ENCODE data around the gene TSPAN17.
"Not testable (repeated sequence)": the region's sequence is repeated elsewhere in the genome, so short reads cannot be mapped to it uniquely, and the experiment has no call there.

TSPAN17 gene

GRCh38 chr5:176692839-176693476 is 45.7 kb downstream of the TSPAN17 start:
- Histone ChIP-seq H3K9ac (ENCODE audit: low read length) (no peak overlapping the region), H3K4me1 (ENCODE audit: control insufficient read depth, low read depth, low read length) (peaks cover 34% of the 10 kb centered on the region), H3K27ac (ENCODE audit: low read length) (no peak overlapping the region), H3K27me3 (ENCODE audit: control insufficient read depth, insufficient read depth, low read length) (no peaks in the 10 kb centered on the region), H3K4me3 (ENCODE audit: low read length) (no peak overlapping the region), H3K36me3 (ENCODE audit: control insufficient read depth, low read depth, low read length) (no peaks in the 10 kb centered on the region), H3K9me3 (ENCODE audit: control insufficient read depth, low read depth, low read length) (no peaks in the 10 kb centered on the region)

GRCh38 chr5:176693477-176693851 is 46.2 kb downstream of the TSPAN17 start:
- no peak overlapping the region for H3K27ac ChIP-seq (ENCODE audit: low read length)
- no peak overlapping the region for H3K4me3 ChIP-seq (ENCODE audit: low read length)
- peaks cover 33% of the 10 kb centered on the region for H3K4me1 ChIP-seq (ENCODE audit: control insufficient read depth, low read depth, low read length)
- H3K9ac ChIP-seq (ENCODE audit: low read length): no peak overlapping the region
- no peaks in the 10 kb centered on the region for H3K9me3 ChIP-seq (ENCODE audit: control insufficient read depth, low read depth, low read length)
- no peaks in the 10 kb centered on the region for H3K27me3 ChIP-seq (ENCODE audit: control insufficient read depth, insufficient read depth, low read length)
- no peaks in the 10 kb centered on the region for H3K36me3 ChIP-seq (ENCODE audit: control insufficient read depth, low read depth, low read length)

GRCh38 chr5:176694146-176694545 is 46.9 kb downstream of the TSPAN17 start:
- peaks cover 35% of the 10 kb centered on the region for H3K4me1 ChIP-seq (ENCODE audit: control insufficient read depth, low read depth, low read length)
- H3K9ac ChIP-seq (ENCODE audit: low read length): no peak overlapping the region
- H3K9me3 ChIP-seq (ENCODE audit: control insufficient read depth, low read depth, low read length): no peaks in the 10 kb centered on the region
- H3K36me3 ChIP-seq (ENCODE audit: control insufficient read depth, low read depth, low read length): no peaks in the 10 kb centered on the region
- H3K4me3 ChIP-seq (ENCODE audit: low read length): no peak overlapping the region
- H3K27me3 ChIP-seq (ENCODE audit: control insufficient read depth, insufficient read depth, low read length): no peaks in the 10 kb centered on the region
- no peak overlapping the region for H3K27ac ChIP-seq (ENCODE audit: low read length)

GRCh38 chr5:176694631-176695030 is 47.3 kb downstream of the TSPAN17 start:
- Histone ChIP-seq H3K27me3 (ENCODE audit: control insufficient read depth, insufficient read depth, low read length) (no peaks in the 10 kb centered on the region), H3K4me3 (ENCODE audit: low read length) (no peak overlapping the region), H3K27ac (ENCODE audit: low read length) (no peak overlapping the region), H3K36me3 (ENCODE audit: control insufficient read depth, low read depth, low read length) (no peaks in the 10 kb centered on the region), H3K9ac (ENCODE audit: low read length) (no peak overlapping the region), H3K4me1 (ENCODE audit: control insufficient read depth, low read depth, low read length) (peaks cover 35% of the 10 kb centered on the region), H3K9me3 (ENCODE audit: control insufficient read depth, low read depth, low read length) (no peaks in the 10 kb centered on the region)

- Histone ChIP-seq H3K27ac (ENCODE audit: low read length) (no peak overlapping the region), H3K36me3 (ENCODE audit: control insufficient read depth, low read depth, low read length) (no peaks in the 10 kb centered on the region), H3K27me3 (ENCODE audit: control insufficient read depth, insufficient read depth, low read length) (no peaks in the 10 kb centered on the region), H3K9ac (ENCODE audit: low read length) (no peak overlapping the region), H3K4me1 (ENCODE audit: control insufficient read depth, low read depth, low read length) (peaks cover 34% of the 10 kb centered on the region), H3K9me3 (ENCODE audit: control insufficient read depth, low read depth, low read length) (no peaks in the 10 kb centered on the region), H3K4me3 (ENCODE audit: low read length) (no peak overlapping the region)
These were observed 47.8 kb downstream of the TSPAN17 start for GRCh38 chr5:176695073-176695472.

GRCh38 chr5:176697267-176697933 is 50.1 kb downstream of the TSPAN17 start:
- H3K9ac ChIP-seq (ENCODE audit: low read length): no peak overlapping the region
- H3K27ac ChIP-seq (ENCODE audit: low read length): no peak overlapping the region
- H3K36me3 ChIP-seq (ENCODE audit: control insufficient read depth, low read depth, low read length): no peaks in the 10 kb centered on the region
- peaks cover 30% of the 10 kb centered on the region for H3K4me1 ChIP-seq (ENCODE audit: control insufficient read depth, low read depth, low read length)
- H3K27me3 ChIP-seq (ENCODE audit: control insufficient read depth, insufficient read depth, low read length): no peaks in the 10 kb centered on the region
- no peak overlapping the region for H3K4me3 ChIP-seq (ENCODE audit: low read length)
- H3K9me3 ChIP-seq (ENCODE audit: control insufficient read depth, low read depth, low read length): no peaks in the 10 kb centered on the region

GRCh38 chr5:176697934-176698538 is 50.8 kb downstream of the TSPAN17 start:
- Histone ChIP-seq H3K9ac (ENCODE audit: low read length) (no peak overlapping the region), H3K27me3 (ENCODE audit: control insufficient read depth, insufficient read depth, low read length) (no peaks in the 10 kb centered on the region), H3K4me3 (ENCODE audit: low read length) (no peak overlapping the region), H3K36me3 (ENCODE audit: control insufficient read depth, low read depth, low read length) (no peaks in the 10 kb centered on the region), H3K4me1 (ENCODE audit: control insufficient read depth, low read depth, low read length) (peaks cover 28% of the 10 kb centered on the region), H3K27ac (ENCODE audit: low read length) (no peak overlapping the region), H3K9me3 (ENCODE audit: control insufficient read depth, low read depth, low read length) (no peaks in the 10 kb centered on the region)

- not testable (repeated sequence) for H3K9ac ChIP-seq (ENCODE audit: low read length); H3K27me3 ChIP-seq (ENCODE audit: control insufficient read depth, insufficient read depth, low read length); H3K27ac ChIP-seq (ENCODE audit: low read length); H3K9me3 ChIP-seq (ENCODE audit: control insufficient read depth, low read depth, low read length); H3K36me3 ChIP-seq (ENCODE audit: control insufficient read depth, low read depth, low read length); H3K4me3 ChIP-seq (ENCODE audit: low read length)
- peaks cover 29% of the 10 kb centered on the region for H3K4me1 ChIP-seq (ENCODE audit: control insufficient read depth, low read depth, low read length)
These were observed 52.2 kb downstream of the TSPAN17 start for GRCh38 chr5:176699446-176699845.

GRCh38 chr5:176700239-176700847 is 53.1 kb downstream of the TSPAN17 start:
- Histone ChIP-seq H3K9me3 (ENCODE audit: control insufficient read depth, low read depth, low read length) (no peaks in the 10 kb centered on the region), H3K4me1 (ENCODE audit: control insufficient read depth, low read depth, low read length) (peaks cover 29% of the 10 kb centered on the region), H3K27ac (ENCODE audit: low read length) (no peak overlapping the region), H3K9ac (ENCODE audit: low read length) (no peak overlapping the region), H3K4me3 (ENCODE audit: low read length) (no peak overlapping the region), H3K27me3 (ENCODE audit: control insufficient read depth, insufficient read depth, low read length) (no peaks in the 10 kb centered on the region), H3K36me3 (ENCODE audit: control insufficient read depth, low read depth, low read length) (no peaks in the 10 kb centered on the region)

- H3K27me3 ChIP-seq (ENCODE audit: control insufficient read depth, insufficient read depth, low read length): no peaks in the 10 kb centered on the region
- H3K27ac ChIP-seq (ENCODE audit: low read length): no peak overlapping the region
- no peak overlapping the region for H3K4me3 ChIP-seq (ENCODE audit: low read length)
- no peaks in the 10 kb centered on the region for H3K9me3 ChIP-seq (ENCODE audit: control insufficient read depth, low read depth, low read length)
- H3K36me3 ChIP-seq (ENCODE audit: control insufficient read depth, low read depth, low read length): no peaks in the 10 kb centered on the region
- peaks cover 16% of the 10 kb centered on the region for H3K4me1 ChIP-seq (ENCODE audit: control insufficient read depth, low read depth, low read length)
- no peak overlapping the region for H3K9ac ChIP-seq (ENCODE audit: low read length)
These were observed 55.7 kb downstream of the TSPAN17 start for GRCh38 chr5:176702671-176703641.

- Histone ChIP-seq H3K9ac (ENCODE audit: low read length) (no peak overlapping the region), H3K27me3 (ENCODE audit: control insufficient read depth, insufficient read depth, low read length) (no peaks in the 10 kb centered on the region), H3K4me1 (ENCODE audit: control insufficient read depth, low read depth, low read length) (peaks cover 8% of the 10 kb centered on the region), H3K36me3 (ENCODE audit: control insufficient read depth, low read depth, low read length) (no peaks in the 10 kb centered on the region), H3K9me3 (ENCODE audit: control insufficient read depth, low read depth, low read length) (no peaks in the 10 kb centered on the region), H3K4me3 (ENCODE audit: low read length) (no peak overlapping the region), H3K27ac (ENCODE audit: low read length) (no peak overlapping the region)
These were observed 56.6 kb downstream of the TSPAN17 start for GRCh38 chr5:176703857-176704256.
